ENCODE data around the gene MPEG1.

The MPEG1 gene

GRCh38 chr11:59198726-59199125, 14.0 kb downstream of the MPEG1 start:
- no peak overlapping the region for H3K27ac ChIP-seq (ENCODE audit: low read length)
- H3K4me3 ChIP-seq (ENCODE audit: low read length), result no peak overlapping the region
- no peak overlapping the region for H3K9ac ChIP-seq (ENCODE audit: low read depth, low read length)
- H3K9me3 ChIP-seq (ENCODE audit: insufficient read depth, low read depth, low read length), result peaks cover 9% of the 10 kb centered on the region; the same call in 1 of the 2 replicates
- H3K36me3 ChIP-seq (ENCODE audit: insufficient read depth, low read depth, low read length), result peaks cover 93% of the 10 kb centered on the region
- no peaks in the 10 kb centered on the region for H3K4me1 ChIP-seq (ENCODE audit: insufficient read depth, low read length)
- H3K27me3 ChIP-seq (ENCODE audit: insufficient read depth, low read length), result no peaks in the 10 kb centered on the region

- Histone ChIP-seq H3K4me1 (ENCODE audit: insufficient read depth, low read length) (no peaks in the 10 kb centered on the region), H3K4me3 (ENCODE audit: low read length) (no peak overlapping the region), H3K36me3 (ENCODE audit: insufficient read depth, low read depth, low read length) (peaks cover 96% of the 10 kb centered on the region), H3K9ac (ENCODE audit: low read depth, low read length) (no peak overlapping the region), H3K9me3 (ENCODE audit: insufficient read depth, low read depth, low read length) (peaks cover 9% of the 10 kb centered on the region; the same call in 1 of the 2 replicates), H3K27me3 (ENCODE audit: insufficient read depth, low read length) (no peaks in the 10 kb centered on the region), H3K27ac (ENCODE audit: low read length) (no peak overlapping the region)
These were observed 14.7 kb downstream of the MPEG1 start for GRCh38 chr11:59197991-59198390.

GRCh38 chr11:59196777-59197176, 15.9 kb downstream of the MPEG1 start:
- no peak overlapping the region for H3K27ac ChIP-seq (ENCODE audit: low read length)
- H3K36me3 ChIP-seq (ENCODE audit: insufficient read depth, low read depth, low read length), result peaks cover 97% of the 10 kb centered on the region
- no peak overlapping the region for H3K4me3 ChIP-seq (ENCODE audit: low read length)
- no peaks in the 10 kb centered on the region for H3K27me3 ChIP-seq (ENCODE audit: insufficient read depth, low read length)
- no peaks in the 10 kb centered on the region for H3K4me1 ChIP-seq (ENCODE audit: insufficient read depth, low read length)
- no peak overlapping the region for H3K9ac ChIP-seq (ENCODE audit: low read depth, low read length)
- H3K9me3 ChIP-seq (ENCODE audit: insufficient read depth, low read depth, low read length), result peaks cover 9% of the 10 kb centered on the region; the same call in 1 of the 2 replicates

- no peak overlapping the region for H3K27ac ChIP-seq (ENCODE audit: low read length)
- no peak overlapping the region for H3K9ac ChIP-seq (ENCODE audit: low read depth, low read length)
- H3K27me3 ChIP-seq (ENCODE audit: insufficient read depth, low read length), result no peaks in the 10 kb centered on the region
- no peak overlapping the region for H3K4me3 ChIP-seq (ENCODE audit: low read length)
- peaks cover 9% of the 10 kb centered on the region; the same call in 1 of the 2 replicates for H3K9me3 ChIP-seq (ENCODE audit: insufficient read depth, low read depth, low read length)
- no peaks in the 10 kb centered on the region for H3K4me1 ChIP-seq (ENCODE audit: insufficient read depth, low read length)
- peaks cover 98% of the 10 kb centered on the region for H3K36me3 ChIP-seq (ENCODE audit: insufficient read depth, low read depth, low read length)
These were observed 17.1 kb downstream of the MPEG1 start for GRCh38 chr11:59195586-59195985.

GRCh38 chr11:59193587-59194130, 19.1 kb downstream of the MPEG1 start:
- H3K4me1 ChIP-seq (ENCODE audit: insufficient read depth, low read length), result no peaks in the 10 kb centered on the region
- no peak overlapping the region for H3K9ac ChIP-seq (ENCODE audit: low read depth, low read length)
- peaks cover 99% of the 10 kb centered on the region for H3K36me3 ChIP-seq (ENCODE audit: insufficient read depth, low read depth, low read length)
- no peak overlapping the region for H3K4me3 ChIP-seq (ENCODE audit: low read length)
- H3K9me3 ChIP-seq (ENCODE audit: insufficient read depth, low read depth, low read length), result peaks cover 9% of the 10 kb centered on the region; the same call in 1 of the 2 replicates
- H3K27me3 ChIP-seq (ENCODE audit: insufficient read depth, low read length), result no peaks in the 10 kb centered on the region
- H3K27ac ChIP-seq (ENCODE audit: low read length), result no peak overlapping the region

- no peaks in the 10 kb centered on the region for H3K27me3 ChIP-seq (ENCODE audit: insufficient read depth, low read length)
- H3K4me1 ChIP-seq (ENCODE audit: insufficient read depth, low read length), result no peaks in the 10 kb centered on the region
- H3K9me3 ChIP-seq (ENCODE audit: insufficient read depth, low read depth, low read length), result peaks cover 9% of the 10 kb centered on the region; the same call in 1 of the 2 replicates
- H3K4me3 ChIP-seq (ENCODE audit: low read length), result no peak overlapping the region
- no peak overlapping the region for H3K9ac ChIP-seq (ENCODE audit: low read depth, low read length)
- H3K27ac ChIP-seq (ENCODE audit: low read length), result no peak overlapping the region
- peaks cover 100% of the 10 kb centered on the region for H3K36me3 ChIP-seq (ENCODE audit: insufficient read depth, low read depth, low read length)
These were observed 20.2 kb downstream of the MPEG1 start for GRCh38 chr11:59192446-59193020.

GRCh38 chr11:59191890-59192289, 20.8 kb downstream of the MPEG1 start:
- H3K27me3 ChIP-seq (ENCODE audit: insufficient read depth, low read length), result no peaks in the 10 kb centered on the region
- peaks cover 97% of the 10 kb centered on the region for H3K36me3 ChIP-seq (ENCODE audit: insufficient read depth, low read depth, low read length)
- H3K9me3 ChIP-seq (ENCODE audit: insufficient read depth, low read depth, low read length), result peaks cover 9% of the 10 kb centered on the region; the same call in 1 of the 2 replicates
- H3K27ac ChIP-seq (ENCODE audit: low read length), result no peak overlapping the region
- H3K4me1 ChIP-seq (ENCODE audit: insufficient read depth, low read length), result no peaks in the 10 kb centered on the region
- no peak overlapping the region for H3K4me3 ChIP-seq (ENCODE audit: low read length)
- H3K9ac ChIP-seq (ENCODE audit: low read depth, low read length), result no peak overlapping the region

- H3K27me3 ChIP-seq (ENCODE audit: insufficient read depth, low read length), result no peaks in the 10 kb centered on the region
- H3K27ac ChIP-seq (ENCODE audit: low read length), result no peak overlapping the region
- H3K9ac ChIP-seq (ENCODE audit: low read depth, low read length), result no peak overlapping the region
- no peaks in the 10 kb centered on the region; the same call in 1 of the 2 replicates for H3K4me1 ChIP-seq (ENCODE audit: insufficient read depth, low read length)
- H3K4me3 ChIP-seq (ENCODE audit: low read length), result no peak overlapping the region
- H3K9me3 ChIP-seq (ENCODE audit: insufficient read depth, low read depth, low read length), result peaks cover 3% of the 10 kb centered on the region; the same call in 1 of the 2 replicates
- H3K36me3 ChIP-seq (ENCODE audit: insufficient read depth, low read depth, low read length), result peaks cover 93% of the 10 kb centered on the region
These were observed 21.6 kb downstream of the MPEG1 start for GRCh38 chr11:59191095-59191494.

GRCh38 chr11:59189986-59190385, 22.7 kb downstream of the MPEG1 start:
- no peak overlapping the region for H3K9ac ChIP-seq (ENCODE audit: low read depth, low read length)
- no peaks in the 10 kb centered on the region for H3K27me3 ChIP-seq (ENCODE audit: insufficient read depth, low read length)
- peaks cover 82% of the 10 kb centered on the region for H3K36me3 ChIP-seq (ENCODE audit: insufficient read depth, low read depth, low read length)
- no peak overlapping the region for H3K27ac ChIP-seq (ENCODE audit: low read length)
- H3K4me3 ChIP-seq (ENCODE audit: low read length), result no peak overlapping the region
- H3K9me3 ChIP-seq (ENCODE audit: insufficient read depth, low read depth, low read length), result no peaks in the 10 kb centered on the region
- no peaks in the 10 kb centered on the region; the same call in 1 of the 2 replicates for H3K4me1 ChIP-seq (ENCODE audit: insufficient read depth, low read length)

- H3K36me3 ChIP-seq (ENCODE audit: insufficient read depth, low read depth, low read length), result peaks cover 72% of the 10 kb centered on the region
These were observed 23.8 kb downstream of the MPEG1 start for GRCh38 chr11:59188954-59189353.

GRCh38 chr11:59187587-59187986, 25.1 kb downstream of the MPEG1 start:
- Histone ChIP-seq H3K27me3 (ENCODE audit: insufficient read depth, low read length) (no peaks in the 10 kb centered on the region), H3K9ac (ENCODE audit: low read depth, low read length) (no peak overlapping the region), H3K9me3 (ENCODE audit: insufficient read depth, low read depth, low read length) (no peaks in the 10 kb centered on the region), H3K4me1 (ENCODE audit: insufficient read depth, low read length) (no peaks in the 10 kb centered on the region; the same call in 1 of the 2 replicates), H3K27ac (ENCODE audit: low read length) (no peak overlapping the region), H3K36me3 (ENCODE audit: insufficient read depth, low read depth, low read length) (peaks cover 72% of the 10 kb centered on the region), H3K4me3 (ENCODE audit: low read length) (no peak overlapping the region)

More at GRCh38 chr11:59188954-59189353, 23.8 kb downstream of the MPEG1 start:
- Histone ChIP-seq H3K27me3 (ENCODE audit: insufficient read depth, low read length) (no peaks in the 10 kb centered on the region), H3K4me1 (ENCODE audit: insufficient read depth, low read length) (no peaks in the 10 kb centered on the region; the same call in 1 of the 2 replicates), H3K9me3 (ENCODE audit: insufficient read depth, low read depth, low read length) (no peaks in the 10 kb centered on the region), H3K27ac (ENCODE audit: low read length) (no peak overlapping the region), H3K9ac (ENCODE audit: low read depth, low read length) (no peak overlapping the region), H3K4me3 (ENCODE audit: low read length) (no peak overlapping the region)

GRCh38 chr11:59187035-59187434, 25.7 kb downstream of the MPEG1 start:
- no peaks in the 10 kb centered on the region; the same call in 1 of the 2 replicates for H3K4me1 ChIP-seq (ENCODE audit: insufficient read depth, low read length)
- no peak overlapping the region for H3K4me3 ChIP-seq (ENCODE audit: low read length)
- H3K36me3 ChIP-seq (ENCODE audit: insufficient read depth, low read depth, low read length), result peaks cover 69% of the 10 kb centered on the region
- H3K9ac ChIP-seq (ENCODE audit: low read depth, low read length), result no peak overlapping the region
- no peaks in the 10 kb centered on the region for H3K9me3 ChIP-seq (ENCODE audit: insufficient read depth, low read depth, low read length)
- no peaks in the 10 kb centered on the region for H3K27me3 ChIP-seq (ENCODE audit: insufficient read depth, low read length)
- H3K27ac ChIP-seq (ENCODE audit: low read length), result no peak overlapping the region
